ENCODE results near the gene KIRREL3. TPM values are rescaled to one million over a fixed set of nuclear protein-coding genes. Genes with fewer than 3 reads are reported as not detected.

KIRREL3 gene
- total RNA-seq, 1 experiment from 2014 or later, result 0.28 TPM

DNA sequence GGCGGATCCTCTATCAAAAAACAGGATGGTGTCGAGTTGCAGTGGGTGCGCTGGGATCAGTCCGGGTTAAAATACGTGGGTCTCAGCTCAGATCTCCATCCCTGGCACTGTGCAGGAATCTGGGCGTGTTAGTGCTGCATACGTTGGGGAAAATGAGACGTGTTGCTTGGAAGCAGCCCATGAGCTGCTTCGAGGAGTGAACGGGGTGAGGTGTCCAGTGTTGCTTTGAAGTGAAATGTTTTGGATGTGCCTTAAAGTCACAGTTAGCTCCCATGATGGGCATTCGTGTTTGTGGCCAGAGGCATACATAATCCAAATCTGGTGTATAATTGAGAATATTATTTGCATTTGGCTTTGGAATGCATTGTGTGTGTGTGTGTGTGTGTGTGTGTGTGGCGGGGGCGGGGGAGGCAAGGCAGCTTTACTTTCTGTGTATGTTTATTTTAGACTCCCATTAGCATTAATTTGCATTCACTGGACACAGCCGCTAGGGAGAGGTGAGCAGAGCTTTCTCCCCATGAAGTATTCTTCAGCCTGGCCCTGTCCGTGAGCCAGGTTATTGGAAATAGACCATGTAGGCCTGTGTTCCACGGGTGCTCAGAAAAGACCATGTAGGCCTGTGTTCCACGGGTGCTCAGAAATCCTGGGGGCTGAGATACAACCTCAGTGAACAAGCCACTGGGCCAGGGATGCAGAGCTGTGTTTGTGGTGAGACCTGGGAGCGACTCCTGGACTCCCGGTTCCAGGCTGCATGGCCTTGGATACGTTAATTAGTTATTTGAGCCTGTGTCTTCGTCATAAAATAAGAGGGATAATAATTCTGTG is 510.5 kb downstream of the KIRREL3 start:
- DNase-seq (ENCODE audit: low spot score), result no peak

DNA sequence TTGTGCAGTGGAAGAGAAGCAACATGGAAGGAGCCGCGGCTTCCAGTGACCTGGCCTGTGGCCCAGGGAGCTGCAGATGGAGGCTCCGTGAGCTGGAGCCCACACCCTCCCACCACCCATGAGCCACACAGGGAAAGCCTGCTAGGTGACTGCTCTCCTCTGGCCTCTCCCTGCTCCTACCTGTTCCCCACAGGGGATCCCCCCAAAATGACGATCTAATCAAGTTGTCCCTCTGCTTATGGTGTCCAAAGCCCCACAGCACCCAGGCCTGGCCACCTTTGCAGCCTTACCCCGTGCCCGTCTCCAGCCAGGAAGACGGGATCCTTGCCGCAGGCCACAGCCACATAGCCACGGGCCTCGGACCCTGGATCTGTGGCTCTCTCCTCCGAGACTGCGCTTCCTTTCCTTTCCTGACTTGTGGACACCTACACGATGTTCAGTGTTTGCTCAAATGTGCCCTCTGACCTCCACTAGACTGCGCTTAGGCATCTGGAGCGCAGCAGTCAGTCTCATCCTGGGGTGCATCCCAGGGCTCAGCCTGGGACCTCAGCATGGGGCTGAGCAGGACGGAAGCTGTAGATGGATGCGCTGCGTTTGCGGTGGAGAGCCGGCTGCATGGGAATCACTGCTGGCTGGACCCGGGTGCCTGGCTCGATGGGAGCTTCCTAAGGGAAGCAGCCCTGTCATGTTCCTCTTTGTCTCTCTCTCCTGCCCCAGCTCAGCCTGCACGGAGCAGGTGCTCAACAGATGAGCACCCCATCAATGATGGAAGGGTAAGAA is 511.8 kb downstream of the KIRREL3 start:
- DNase-seq (ENCODE audit: low spot score), result no peak

DNA sequence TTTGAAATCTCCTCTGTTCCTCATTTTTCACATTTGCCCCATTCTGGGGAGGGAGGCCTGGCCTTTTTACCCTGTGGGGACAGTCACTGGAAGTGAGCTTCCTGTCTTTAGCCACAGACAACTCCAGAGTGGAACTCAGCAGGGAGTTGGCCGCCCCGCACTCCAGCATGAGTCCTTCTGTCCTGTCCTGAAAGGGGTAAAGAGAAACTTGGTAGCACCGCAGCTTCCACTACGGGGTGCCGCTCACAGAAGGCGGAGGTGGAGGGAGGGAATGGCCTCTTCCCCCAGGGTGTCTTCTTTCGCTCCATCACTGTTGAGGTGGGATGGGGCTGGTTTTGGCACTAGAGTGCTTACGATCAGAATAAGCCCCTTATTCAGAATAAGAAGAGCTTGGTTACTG is 512.9 kb downstream of the KIRREL3 start:
- no peak for DNase-seq (ENCODE audit: low spot score)

GRCh38 chr11:126485986-126486635 is 514.5 kb downstream of the KIRREL3 start:
- no peak for DNase-seq (ENCODE audit: low spot score)

GRCh38 chr11:126485021-126485792 is 515.4 kb downstream of the KIRREL3 start:
- DNase-seq (ENCODE audit: low spot score), result no peak

GRCh38 chr11:126484266-126484665 is 516.3 kb downstream of the KIRREL3 start:
- DNase-seq (ENCODE audit: low spot score), result no peak

GRCh38 chr11:126483621-126484195 is 516.9 kb downstream of the KIRREL3 start:
- DNase-seq (ENCODE audit: low spot score), result no peak

GRCh38 chr11:126482586-126483108 is 517.9 kb downstream of the KIRREL3 start:
- no peak for DNase-seq (ENCODE audit: low spot score)

- no peak for DNase-seq (ENCODE audit: low spot score)
Observed at GRCh38 chr11:126481303-126481680, 519.3 kb downstream of the KIRREL3 start.

- peak; percentile 94 for DNase-seq (ENCODE audit: low spot score)
Observed at GRCh38 chr11:126480410-126481302, 519.9 kb downstream of the KIRREL3 start.

DNA sequence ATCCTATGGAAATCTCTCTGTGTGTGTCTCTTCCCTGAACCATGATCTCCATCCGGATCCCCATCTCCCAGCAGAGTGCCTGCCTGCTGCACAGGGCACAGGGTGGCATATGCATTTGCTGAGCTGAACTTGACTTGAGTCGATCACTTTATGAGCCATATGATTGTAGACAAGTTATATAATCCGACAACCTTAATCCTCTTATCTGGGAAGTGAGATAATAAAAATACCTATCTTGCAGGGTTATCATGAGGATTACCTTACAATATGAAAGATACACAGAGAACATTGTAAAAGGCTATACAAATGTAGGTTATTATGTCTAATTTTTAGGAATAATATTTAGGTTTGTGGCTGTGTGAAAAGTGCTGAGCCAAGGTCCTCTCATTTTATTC is 520.6 kb downstream of the KIRREL3 start:
- DNase-seq (ENCODE audit: low spot score), result no peak

- DNase-seq (ENCODE audit: low spot score), result no peak
Observed at GRCh38 chr11:126479178-126479930, 521.2 kb downstream of the KIRREL3 start.

DNA sequence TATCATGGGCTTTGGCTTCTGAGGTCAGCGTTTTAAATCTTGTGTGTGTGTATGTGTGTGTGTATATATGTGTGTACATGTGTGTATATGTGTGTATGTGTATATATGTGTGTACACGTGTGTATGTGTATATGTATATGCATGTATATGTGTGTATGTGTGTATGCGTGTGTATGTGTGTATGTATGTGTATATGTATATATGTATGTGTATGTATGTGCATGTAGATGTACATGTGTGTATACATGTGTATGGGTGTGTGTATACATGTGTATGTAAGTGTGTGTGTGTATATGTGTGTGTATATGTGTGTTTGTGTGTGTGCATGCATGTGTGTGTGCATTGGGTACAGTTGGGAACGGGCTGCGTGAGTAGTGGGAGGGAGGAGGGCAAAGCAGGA is 522.1 kb downstream of the KIRREL3 start:
- DNase-seq (ENCODE audit: low spot score), result no peak

- DNase-seq (ENCODE audit: low spot score), result no peak
Observed at GRCh38 chr11:126477535-126478305, 522.9 kb downstream of the KIRREL3 start.

DNA sequence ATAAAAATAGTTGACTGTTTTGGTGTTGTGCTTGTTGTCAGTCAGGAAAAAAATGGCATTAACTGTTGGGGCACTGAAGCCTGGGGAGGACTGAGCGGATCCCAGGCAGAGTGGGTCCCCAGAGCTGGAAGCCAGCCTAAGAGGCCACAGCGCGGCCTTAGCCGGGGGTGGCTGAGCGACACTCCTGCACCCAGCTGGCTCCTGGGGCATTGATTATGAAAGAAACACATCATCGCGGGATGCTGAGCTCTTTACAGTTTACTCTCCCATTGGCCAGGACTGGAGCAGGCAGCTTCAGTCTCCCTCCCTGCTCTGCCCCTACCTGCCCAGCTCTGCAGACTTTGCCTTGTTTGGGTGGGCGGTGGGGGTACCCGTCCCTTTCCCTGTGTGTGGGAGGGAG is 523.6 kb downstream of the KIRREL3 start:
- no peak for DNase-seq (ENCODE audit: low spot score)

GRCh38 chr11:126476266-126476924 is 524.2 kb downstream of the KIRREL3 start:
- no peak for DNase-seq (ENCODE audit: low spot score)

GRCh38 chr11:126475014-126475991 is 525.3 kb downstream of the KIRREL3 start:
- no peak for DNase-seq (ENCODE audit: low spot score)
